Stimulated activated memory B cell treated with anti-CD40 and anti-IgM and Interleukin-4, amounts not matched to agents 10 μg/mL and 1 μg/mL and 100 μg/mL, for 72 hours (primary cell): ENCODE data around the gene ZDHHC5.
A peak's percentile ranks its signal among the peaks of the same experiment; 100 is the strongest.
"Not testable (repeated sequence)": the region's sequence is repeated elsewhere in the genome, so short reads cannot be mapped to it uniquely, and the experiment has no call there.

Source experiments
- ATAC-seq: fragments of 150-1000 bp; cut with Tn5 transposase; 2 replicates; pipeline ENCODE4 v1.10.0; 2021
- H3K27ac Mint-ChIP-seq: one replicate; pipeline ENCODE4 v1.8.0; 2022; ENCODE audit warnings: mild to moderate bottlenecking, mixed read lengths
- H3K27me3 Mint-ChIP-seq: one replicate; pipeline ENCODE4 v1.8.0; 2022; ENCODE audit warnings: mixed read lengths
- H3K36me3 Mint-ChIP-seq: one replicate; pipeline ENCODE4 v1.8.0; 2022; ENCODE audit warnings: mixed read lengths
- H3K4me1 Mint-ChIP-seq: one replicate; pipeline ENCODE4 v1.8.0; 2022; ENCODE audit warnings: mixed read lengths
- H3K4me3 Mint-ChIP-seq: one replicate; pipeline ENCODE4 v1.8.0; 2022; ENCODE audit warnings: mild to moderate bottlenecking, moderate library complexity, mixed read lengths
- H3K9me3 Mint-ChIP-seq: one replicate; pipeline ENCODE4 v1.8.0; 2022; ENCODE audit warnings: mixed read lengths

The ZDHHC5 gene

GRCh38 chr11:57649826-57650738 lies 17.8 kb upstream of the ZDHHC5 start, which contains the start of gene YPEL4:
Gene YPEL4, minus strand, starts transcription at chr11:57649912. Its CDS starts 2,805 bp downstream, at chr11:57647107.
- Mint-ChIP-seq H3K27ac (no peak within 1 kb of the TSS), H3K4me1 (peaks cover 57% of the 10 kb centered on the region), H3K9me3 (no peaks in the 10 kb centered on the region)

GRCh38 chr11:57650739-57651090 lies 17.2 kb upstream of the ZDHHC5 start:
- Mint-ChIP-seq H3K4me1 (peaks cover 53% of the 10 kb centered on the region), H3K4me3 (no peak overlapping the region), H3K9me3 (no peaks in the 10 kb centered on the region), H3K27me3 (peaks cover 56% of the 10 kb centered on the region), H3K36me3 (no peaks in the 10 kb centered on the region), H3K27ac (no peak overlapping the region)
- no peak for ATAC-seq

More at GRCh38 chr11:57649826-57650738, 17.8 kb upstream of the ZDHHC5 start, which contains the start of gene YPEL4:
- ATAC-seq: no peak
- Mint-ChIP-seq H3K4me3 (peak within 1 kb of the TSS; percentile 72), H3K36me3 (no peaks in the 10 kb centered on the region), H3K27me3 (peaks cover 62% of the 10 kb centered on the region)

- Mint-ChIP-seq H3K9me3 (no peaks in the 10 kb centered on the region), H3K27me3 (peaks cover 49% of the 10 kb centered on the region), H3K27ac (no peak overlapping the region), H3K4me3 (no peak overlapping the region), H3K4me1 (peaks cover 47% of the 10 kb centered on the region), H3K36me3 (no peaks in the 10 kb centered on the region)
- no peak for ATAC-seq
These were observed 16.5 kb upstream of the ZDHHC5 start for GRCh38 chr11:57651408-57651807.

- Mint-ChIP-seq H3K27me3 (peaks cover 41% of the 10 kb centered on the region), H3K4me1 (peaks cover 45% of the 10 kb centered on the region), H3K4me3 (peak overlapping the region; percentile 18)
- not testable (repeated sequence) for H3K9me3 Mint-ChIP-seq, H3K36me3 Mint-ChIP-seq, ATAC-seq, H3K27ac Mint-ChIP-seq
These were observed 15.7 kb upstream of the ZDHHC5 start for GRCh38 chr11:57652230-57652629.

GRCh38 chr11:57652662-57653061 lies 15.3 kb upstream of the ZDHHC5 start:
- Mint-ChIP-seq H3K4me3 (peak overlapping the region; percentile 18), H3K27me3 (peaks cover 37% of the 10 kb centered on the region), H3K27ac (peak overlapping the region; percentile 52), H3K4me1 (peaks cover 44% of the 10 kb centered on the region), H3K36me3 (no peaks in the 10 kb centered on the region), H3K9me3 (no peaks in the 10 kb centered on the region)
- no peak for ATAC-seq

GRCh38 chr11:57653163-57653562 lies 14.8 kb upstream of the ZDHHC5 start:
- peaks cover 32% of the 10 kb centered on the region for H3K27me3 Mint-ChIP-seq
- H3K4me3 Mint-ChIP-seq: no peak overlapping the region
- peaks cover 44% of the 10 kb centered on the region for H3K4me1 Mint-ChIP-seq
- H3K9me3 Mint-ChIP-seq: no peaks in the 10 kb centered on the region
- H3K36me3 Mint-ChIP-seq: no peaks in the 10 kb centered on the region
- peak overlapping the region; percentile 52 for H3K27ac Mint-ChIP-seq
- no peak for ATAC-seq

GRCh38 chr11:57656885-57657193 lies 11.1 kb upstream of the ZDHHC5 start:
- Mint-ChIP-seq H3K4me1 (peaks cover 34% of the 10 kb centered on the region), H3K27me3 (no peaks in the 10 kb centered on the region), H3K4me3 (peak overlapping the region; percentile 71), H3K9me3 (no peaks in the 10 kb centered on the region), H3K36me3 (peaks cover 10% of the 10 kb centered on the region), H3K27ac (peak overlapping the region; percentile 87)
- ATAC-seq: no peak

GRCh38 chr11:57657194-57658022 lies 10.5 kb upstream of the ZDHHC5 start, which contains the start of gene CLP1:
Gene CLP1, plus strand, starts transcription at chr11:57657762. Its CDS starts 1,715 bp downstream, at chr11:57659477.
- H3K9me3 Mint-ChIP-seq: no peaks in the 10 kb centered on the region
- peak within 1 kb of the TSS; percentile 96 for H3K4me3 Mint-ChIP-seq
- peak; percentile 99 for ATAC-seq
- peaks cover 37% of the 10 kb centered on the region for H3K4me1 Mint-ChIP-seq
- peak within 1 kb of the TSS; percentile 87 for H3K27ac Mint-ChIP-seq
- H3K27me3 Mint-ChIP-seq: no peaks in the 10 kb centered on the region
- peaks cover 15% of the 10 kb centered on the region for H3K36me3 Mint-ChIP-seq

GRCh38 chr11:57658023-57658361 lies 9.9 kb upstream of the ZDHHC5 start:
- H3K4me3 Mint-ChIP-seq: peak overlapping the region; percentile 96
- no peak for ATAC-seq
- H3K27ac Mint-ChIP-seq: peak overlapping the region; percentile 87
- no peaks in the 10 kb centered on the region for H3K27me3 Mint-ChIP-seq
- peaks cover 19% of the 10 kb centered on the region for H3K36me3 Mint-ChIP-seq
- no peaks in the 10 kb centered on the region for H3K9me3 Mint-ChIP-seq
- peaks cover 38% of the 10 kb centered on the region for H3K4me1 Mint-ChIP-seq

- peaks cover 28% of the 10 kb centered on the region for H3K36me3 Mint-ChIP-seq
- no peak overlapping the region for H3K27ac Mint-ChIP-seq
- no peak overlapping the region for H3K4me3 Mint-ChIP-seq
- H3K27me3 Mint-ChIP-seq: no peaks in the 10 kb centered on the region
- ATAC-seq: no peak
- peaks cover 34% of the 10 kb centered on the region for H3K4me1 Mint-ChIP-seq
- no peaks in the 10 kb centered on the region for H3K9me3 Mint-ChIP-seq
These were observed 8.2 kb upstream of the ZDHHC5 start for GRCh38 chr11:57659669-57660068.

GRCh38 chr11:57662893-57663292 lies 5.0 kb upstream of the ZDHHC5 start:
- Mint-ChIP-seq H3K4me3 (no peak overlapping the region), H3K27me3 (no peaks in the 10 kb centered on the region), H3K36me3 (peaks cover 30% of the 10 kb centered on the region), H3K9me3 (no peaks in the 10 kb centered on the region), H3K4me1 (peaks cover 29% of the 10 kb centered on the region), H3K27ac (no peak overlapping the region)
- ATAC-seq: no peak

- Mint-ChIP-seq H3K27me3 (no peaks in the 10 kb centered on the region), H3K27ac (no peak overlapping the region), H3K36me3 (peaks cover 30% of the 10 kb centered on the region), H3K9me3 (no peaks in the 10 kb centered on the region), H3K4me1 (peaks cover 28% of the 10 kb centered on the region), H3K4me3 (no peak overlapping the region)
- ATAC-seq: no peak
These were observed 3.9 kb upstream of the ZDHHC5 start for GRCh38 chr11:57663975-57664374.

GRCh38 chr11:57667117-57667735 lies 688 bp upstream of the ZDHHC5 start:
- H3K9me3 Mint-ChIP-seq: no peaks in the 10 kb centered on the region
- H3K4me3 Mint-ChIP-seq: peak overlapping the region; percentile 98
- no peaks in the 10 kb centered on the region for H3K27me3 Mint-ChIP-seq
- ATAC-seq: peak; percentile 85
- peaks cover 42% of the 10 kb centered on the region for H3K4me1 Mint-ChIP-seq
- H3K27ac Mint-ChIP-seq: peak overlapping the region; percentile 99
- peaks cover 21% of the 10 kb centered on the region for H3K36me3 Mint-ChIP-seq

- H3K27me3 Mint-ChIP-seq: no peaks in the 10 kb centered on the region
- ATAC-seq: peak; percentile 17
- peak overlapping the region; percentile 99 for H3K27ac Mint-ChIP-seq
- peaks cover 47% of the 10 kb centered on the region for H3K4me1 Mint-ChIP-seq
- H3K9me3 Mint-ChIP-seq: no peaks in the 10 kb centered on the region
- H3K4me3 Mint-ChIP-seq: peak overlapping the region; percentile 98
- H3K36me3 Mint-ChIP-seq: peaks cover 27% of the 10 kb centered on the region
These were observed 494 bp downstream of the ZDHHC5 start for GRCh38 chr11:57668434-57668782.

- H3K36me3 Mint-ChIP-seq: peaks cover 44% of the 10 kb centered on the region
- H3K4me1 Mint-ChIP-seq: peaks cover 66% of the 10 kb centered on the region
- ATAC-seq: no peak
- H3K9me3 Mint-ChIP-seq: no peaks in the 10 kb centered on the region
- no peaks in the 10 kb centered on the region for H3K27me3 Mint-ChIP-seq
- H3K4me3 Mint-ChIP-seq: no peak overlapping the region
- H3K27ac Mint-ChIP-seq: peak overlapping the region; percentile 10
These were observed 6.3 kb downstream of the ZDHHC5 start for GRCh38 chr11:57674251-57674650.
